ENCODE data around the gene GNB1L. TPM values are rescaled to one million over a fixed set of nuclear protein-coding genes. Genes with fewer than 3 reads are reported as not detected.

The GNB1L gene
- total and polyA plus RNA-seq, 9 of the 15 experiments (the other 6 are each of a cell fraction or from before 2014, with no cell fraction given), result 0.56 to 50.5 (median 10.2) TPM

GRCh38 chr22:19735665-19736510 lies 118.8 kb downstream of the GNB1L start (continued):
- TF ChIP-seq EGR1 (conservative IDR thresholded peaks at IDR 0.05) (peak; percentile 85), E2F3 (CRISPR knock-in tag; IDR thresholded peaks at IDR 0.05) (no peak), KLF13 (tag; IDR thresholded peaks at IDR 0.05; ENCODE audit: borderline replicate concordance, low read depth) (no peak), TAF9B (IDR thresholded peaks at IDR 0.05; ENCODE audit: partially characterized antibody) (no peak), KDM4B (IDR thresholded peaks at IDR 0.05; ENCODE audit: borderline replicate concordance in 2 of 2, low read depth in 1 of 2) (no peak), ZNF695 (CRISPR knock-in tag; IDR thresholded peaks at IDR 0.05) (no peak), YBX1 (IDR thresholded peaks at IDR 0.05) (no peak), SRF (CRISPR knock-in tag; IDR thresholded peaks at IDR 0.05) (no peak), PHB (CRISPR knock-in tag; IDR thresholded peaks at IDR 0.05) (0 out of 2 replicates have a peak, but pooled peaks have one; percentile 16), PBX2 (CRISPR knock-in tag; IDR thresholded peaks at IDR 0.05; ENCODE audit: low read depth) (0 out of 2 replicates have a peak, but pooled peaks have one; percentile 23), PBX2 (tag; conservative IDR thresholded peaks at IDR 0.05; ENCODE audit: low read depth) (peak; percentile 57), SIX5 (IDR thresholded peaks at IDR 0.05; ENCODE audit: borderline replicate concordance in 1 of 2, insufficient read depth in 1 of 2, low read depth in 1 of 2, low read length in 2 of 2) (no peak), BRF1 (IDR thresholded peaks at IDR 0.05; ENCODE audit: borderline replicate concordance, extremely low read depth, insufficient read length) (no peak), MAFK (IDR thresholded peaks at IDR 0.05; ENCODE audit: low read length) (0 out of 2 replicates have a peak, but pooled peaks have one; percentile 5), NCOA1 (IDR thresholded peaks at IDR 0.05; ENCODE audit: low read depth) (no peak), ZBTB8A (IDR thresholded peaks at IDR 0.05; ENCODE audit: partially characterized antibody) (no peak), MEF2A (IDR thresholded peaks at IDR 0.05; ENCODE audit: control insufficient read depth, low read depth, low read length) (no peak), POLR2AphosphoS2 (IDR thresholded peaks at IDR 0.05; ENCODE audit: low read length) (no peak), IFI16 (CRISPR knock-in tag; IDR thresholded peaks at IDR 0.05) (0 out of 2 replicates have a peak, but pooled peaks have one; percentile 4), EP400 (IDR thresholded peaks at IDR 0.05) (no peak), ILK (tag; IDR thresholded peaks at IDR 0.05; ENCODE audit: borderline replicate concordance, low read depth) (no peak), ZNF133 (CRISPR knock-in tag; IDR thresholded peaks at IDR 0.05) (no peak), OTX1 (CRISPR knock-in tag; IDR thresholded peaks at IDR 0.05) (no peak), ATF1 (CRISPR knock-in tag; IDR thresholded peaks at IDR 0.05) (0 out of 2 replicates have a peak, but pooled peaks have one; percentile 3), ATF1 (tag; IDR thresholded peaks at IDR 0.05) (no peak)
- TF ChIP-seq, protein P1, sequence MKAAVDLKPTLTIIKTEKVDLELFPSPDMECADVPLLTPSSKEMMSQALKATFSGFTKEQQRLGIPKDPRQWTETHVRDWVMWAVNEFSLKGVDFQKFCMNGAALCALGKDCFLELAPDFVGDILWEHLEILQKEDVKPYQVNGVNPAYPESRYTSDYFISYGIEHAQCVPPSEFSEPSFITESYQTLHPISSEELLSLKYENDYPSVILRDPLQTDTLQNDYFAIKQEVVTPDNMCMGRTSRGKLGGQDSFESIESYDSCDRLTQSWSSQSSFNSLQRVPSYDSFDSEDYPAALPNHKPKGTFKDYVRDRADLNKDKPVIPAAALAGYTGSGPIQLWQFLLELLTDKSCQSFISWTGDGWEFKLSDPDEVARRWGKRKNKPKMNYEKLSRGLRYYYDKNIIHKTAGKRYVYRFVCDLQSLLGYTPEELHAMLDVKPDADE (conservative IDR thresholded peaks at IDR 0.05; ENCODE audit: control insufficient read depth, low read depth, low read length), result peak; percentile 19; the same call in 1 of the 2 replicates
